Left lung (tissue), 10 donors: Measurements from ENCODE around the gene TMEM243. TPM values are rescaled to one million over a fixed set of nuclear protein-coding genes. Genes with fewer than 3 reads are reported as not detected.

Experiments
- ATAC-seq: fragments of 200-7000 bp; cut with Tn5 transposase; one replicate; pipeline ENCODE4 v1.9.1; 2020; ENCODE audit warnings: moderate library complexity
- DNase-seq, 4 donors: peaks; one replicate each; pipeline ENCODE4 v3.0.0-alpha.2; 2013 to 2020
- H3K27ac ChIP-seq, 2 donors: fragments of 200-600 bp; sonication (generic) in 1 of 2; one replicate each; pipeline versions ENCODE4 v1.5.0 to v1.8.0; 2020 to 2021
- H3K27me3 ChIP-seq, 2 donors: fragments of 200-600 bp; sonication (generic) in 1 of 2; one replicate each; pipeline versions ENCODE4 v1.5.0 to v1.8.0; 2020 to 2021
- H3K36me3 ChIP-seq, 2 donors: fragments of 200-600 bp; sonication (generic) in 1 of 2; one replicate each; pipeline versions ENCODE4 v1.5.0 to v1.8.0; 2020 to 2021
- H3K4me1 ChIP-seq, 2 donors: fragments of 200-600 bp; one replicate each; pipeline ENCODE4 v1.8.0; 2021
- H3K4me3 ChIP-seq, 2 donors: fragments of 200-600 bp; sonication (generic) in 1 of 2; one replicate each; pipeline versions ENCODE4 v1.5.0 to v1.8.0; 2020 to 2021; ENCODE audit warnings: mild to moderate bottlenecking in 1 of 2
- H3K9me3 ChIP-seq, 2 donors: fragments of 200-600 bp; sonication (generic) in 1 of 2; one replicate each; pipeline versions ENCODE4 v1.5.0 to v1.8.0; 2020 to 2021
- intact Hi-C, 2 donors: fragments of 100-400 bp; cut with DNase I; formaldehyde crosslinking; loops; one replicate each; pipeline versions ENCODE4 v1.11.2 to v1.14.2; 2022
- polyA plus RNA-seq, 6 donors: library from polyadenylated mRNA; unstranded; fragments of 120-200 nt; gene quantifications; one replicate each; pipeline ENCODE4 v1.2.1, GENCODE V29; 2013; ENCODE audit not compliant: insufficient read length in 6 of 6
- total RNA-seq, 2 donors: library from RNA; stranded (reverse); fragmentation: NEBNext Ultra II Directional; extraction: Animal tissue kit (Norgen Biotek cat#: 25700); gene quantifications; one replicate each; pipeline ENCODE4 v1.2.1, GENCODE V29; 2021
- TF ChIP-seq, protein P1 (sequence below), 2 donors: fragments of 200-600 bp; sonication (generic) in 1 of 2; IDR thresholded peaks; one replicate each; pipeline versions ENCODE4 v1.5.0 to v1.8.0; 2021; ENCODE audit warnings: antibody characterized with exemption in 2 of 2
- donor health status: DM: no; HTN: yes; CAD: no.
- donor health status: DM: no; HTN: no; CAD: no.

The TMEM243 gene
- total and polyA plus RNA-seq, 8 donors = 46.5 to 99.1 (median 76.1) TPM

DNA sequence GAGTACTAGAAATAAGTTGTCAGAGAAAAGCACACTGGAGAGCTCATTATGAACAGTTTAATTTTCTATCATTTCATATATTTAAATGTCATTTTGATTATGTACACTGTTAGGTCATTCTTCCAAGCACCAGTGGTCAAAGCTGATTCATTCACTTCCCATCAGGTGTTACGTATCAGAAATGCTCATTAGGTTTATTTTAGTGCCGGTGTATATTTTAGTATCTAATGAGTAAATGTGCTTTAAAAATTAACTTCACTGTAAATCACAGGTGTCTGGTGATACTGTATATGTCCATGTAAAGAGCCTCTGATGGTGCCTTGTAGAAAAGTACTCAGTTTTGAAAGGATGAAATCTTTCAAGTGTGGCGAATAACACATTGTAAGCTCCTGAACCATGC lies 63.7 kb downstream of the TMEM243 start:
- DNase-seq = no peak
- Histone ChIP-seq H3K27ac (no peak overlapping the region), H3K9me3 (no peaks in the 10 kb centered on the region), H3K4me3 (peak overlapping the region in 1 of 2 donors; percentile 57), H3K36me3 (peaks cover 0 to 3% of the 10 kb centered on the region in 2 donors), H3K27me3 (no peaks in the 10 kb centered on the region), H3K4me1 (peaks cover 29 to 49% of the 10 kb centered on the region in 2 donors)
- intact Hi-C loops = no loop called here
- ATAC-seq = no peak
- TF ChIP-seq, protein P1, sequence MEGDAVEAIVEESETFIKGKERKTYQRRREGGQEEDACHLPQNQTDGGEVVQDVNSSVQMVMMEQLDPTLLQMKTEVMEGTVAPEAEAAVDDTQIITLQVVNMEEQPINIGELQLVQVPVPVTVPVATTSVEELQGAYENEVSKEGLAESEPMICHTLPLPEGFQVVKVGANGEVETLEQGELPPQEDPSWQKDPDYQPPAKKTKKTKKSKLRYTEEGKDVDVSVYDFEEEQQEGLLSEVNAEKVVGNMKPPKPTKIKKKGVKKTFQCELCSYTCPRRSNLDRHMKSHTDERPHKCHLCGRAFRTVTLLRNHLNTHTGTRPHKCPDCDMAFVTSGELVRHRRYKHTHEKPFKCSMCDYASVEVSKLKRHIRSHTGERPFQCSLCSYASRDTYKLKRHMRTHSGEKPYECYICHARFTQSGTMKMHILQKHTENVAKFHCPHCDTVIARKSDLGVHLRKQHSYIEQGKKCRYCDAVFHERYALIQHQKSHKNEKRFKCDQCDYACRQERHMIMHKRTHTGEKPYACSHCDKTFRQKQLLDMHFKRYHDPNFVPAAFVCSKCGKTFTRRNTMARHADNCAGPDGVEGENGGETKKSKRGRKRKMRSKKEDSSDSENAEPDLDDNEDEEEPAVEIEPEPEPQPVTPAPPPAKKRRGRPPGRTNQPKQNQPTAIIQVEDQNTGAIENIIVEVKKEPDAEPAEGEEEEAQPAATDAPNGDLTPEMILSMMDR (IDR thresholded peaks at IDR 0.05) = no peak

DNA sequence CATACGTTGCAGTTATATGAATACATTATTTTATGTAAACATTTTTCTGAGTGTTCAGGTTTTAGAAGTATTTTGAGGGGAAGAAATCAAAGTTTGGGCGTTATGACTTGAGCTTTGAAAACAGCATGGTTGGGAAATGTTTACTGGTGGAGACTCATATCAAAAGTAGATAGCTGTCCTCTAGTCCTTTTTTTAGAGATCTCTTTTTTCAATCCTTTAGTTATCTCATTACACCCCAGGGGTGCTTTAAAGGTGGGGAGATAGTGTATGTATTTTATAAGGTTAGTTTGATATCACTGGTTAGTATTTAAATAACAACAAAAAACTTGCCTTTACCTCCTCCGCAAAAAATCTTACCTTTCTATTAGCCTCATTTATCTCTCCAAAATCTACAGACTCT lies 65.0 kb downstream of the TMEM243 start:
- Histone ChIP-seq H3K36me3 (no peaks in the 10 kb centered on the region), H3K27ac (peak overlapping the region in 1 of 2 donors; percentile 99), H3K4me3 (peak overlapping the region; percentile 57 to 60), H3K9me3 (no peaks in the 10 kb centered on the region), H3K27me3 (no peaks in the 10 kb centered on the region), H3K4me1 (peaks cover 29 to 49% of the 10 kb centered on the region in 2 donors)
- DNase-seq (no peak), ATAC-seq (no peak)
- intact Hi-C loops = loop anchor here in 1 of 2 donors (5.0 kb wide), 1 partner anchor 227 kb away; no protein-coding TSS in a partner anchor
- TF ChIP-seq, protein P1 (IDR thresholded peaks at IDR 0.05) = no peak

DNA sequence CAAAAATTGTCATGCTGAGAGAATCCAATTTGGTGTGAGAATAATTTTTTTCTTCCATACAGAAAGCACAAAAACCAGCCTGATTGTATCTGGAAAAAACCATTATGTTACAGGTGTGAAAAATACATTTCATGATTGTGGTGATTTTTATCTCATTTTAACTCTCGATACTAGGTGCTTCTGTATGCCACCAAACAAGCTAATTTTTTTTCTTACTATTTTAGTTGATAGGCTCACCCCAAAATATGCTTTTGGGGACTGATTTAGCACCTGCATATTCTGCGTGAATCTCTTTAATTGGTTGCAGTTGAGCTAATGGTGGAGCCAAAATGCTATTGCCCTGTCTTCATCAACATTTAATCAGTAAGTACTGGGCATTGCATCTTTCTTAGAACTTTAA lies 65.4 kb downstream of the TMEM243 start:
- H3K4me3 ChIP-seq = peak overlapping the region; percentile 57 to 60
- no peaks in the 10 kb centered on the region for H3K9me3 ChIP-seq
- H3K36me3 ChIP-seq = no peaks in the 10 kb centered on the region
- H3K27ac ChIP-seq = peak overlapping the region; percentile 98 to 99
- ATAC-seq (no peak), DNase-seq (no peak)
- intact Hi-C loops = loop anchor here in 1 of 2 donors (5.0 kb wide), 1 partner anchor 227 kb away; no protein-coding TSS in a partner anchor
- TF ChIP-seq, protein P1 (IDR thresholded peaks at IDR 0.05) = no peak
- peaks cover 29 to 49% of the 10 kb centered on the region in 2 donors for H3K4me1 ChIP-seq
- H3K27me3 ChIP-seq = no peaks in the 10 kb centered on the region

- TF ChIP-seq, protein P1 (IDR thresholded peaks at IDR 0.05) = no peak
- Histone ChIP-seq H3K9me3 (no peaks in the 10 kb centered on the region), H3K36me3 (no peaks in the 10 kb centered on the region), H3K4me1 (peaks cover 29 to 49% of the 10 kb centered on the region in 2 donors), H3K27ac (peak overlapping the region; percentile 98 to 99), H3K27me3 (no peaks in the 10 kb centered on the region), H3K4me3 (peak overlapping the region; percentile 57 to 60)
- intact Hi-C loops = loop anchor here in 1 of 2 donors (5.0 kb wide), 1 partner anchor 226 kb away; no protein-coding TSS in a partner anchor
- DNase-seq (peak in 3 of 4 donors; percentile 20 to 67 (median 38)), ATAC-seq (peak; percentile 10)
Measured at GRCh38 chr7:87152897-87153641, 66.5 kb downstream of the TMEM243 start.
